Measurements from ENCODE around the gene VOPP1. TPM values are rescaled to one million over a fixed set of nuclear protein-coding genes. Genes with fewer than 3 reads are reported as not detected.
"Not testable (repeated sequence)": the region's sequence is repeated elsewhere in the genome, so short reads cannot be mapped to it uniquely, and the experiment has no call there.

The VOPP1 gene
- total and polyA plus RNA-seq, 9 of the 15 experiments (the other 6 are each of a cell fraction or from before 2014, with no cell fraction given) = 8.2 to 45.8 (median 31.2) TPM

GRCh38 chr7:55510621-55511020 lies 61.7 kb downstream of the VOPP1 start (continued):
- TF ChIP-seq ZBTB43 (CRISPR knock-in tag; IDR thresholded peaks at IDR 0.05) = no peak
- TF ChIP-seq GABPB2 (CRISPR knock-in tag; conservative IDR thresholded peaks at IDR 0.05) = no peak

- H3K27me3 ChIP-seq (ENCODE audit: control insufficient read depth in 2 of 2, insufficient read depth in 2 of 2, low read length in 2 of 2); ATAC-seq; H2AFZ ChIP-seq (ENCODE audit: low read depth, low read length); DNase-seq (ENCODE audit: extremely low read depth in 1 of 4, low spot score in 3 of 4); BruUV-seq (replicated peaks); H3K79me2 ChIP-seq (ENCODE audit: control insufficient read depth, insufficient read depth, low read length); POLR2A ChIA-PET; H4K20me1 ChIP-seq (replicated peaks; ENCODE audit: control insufficient read depth, insufficient read depth, low read length); H3K4me1 ChIP-seq (replicated peaks in 1 of 2; ENCODE audit: control insufficient read depth in 2 of 2, insufficient read depth in 2 of 2, low read length in 2 of 2); H3K4me3 ChIP-seq; in situ Hi-C loops (cut with MboI); FAIRE-seq; H3K4me2 ChIP-seq (ENCODE audit: insufficient read depth, low read length); H3K9me3 ChIP-seq (replicated peaks; ENCODE audit: control insufficient read depth, insufficient read depth, low read depth, low read length); CTCF ChIA-PET (ENCODE audit: low intra/inter-chr PET ratio); H3K27ac ChIP-seq (ENCODE audit: extremely low read depth, low read depth, low read length); H3K36me3 ChIP-seq (ENCODE audit: control insufficient read depth, insufficient read depth, low read length); H3K9me1 ChIP-seq (ENCODE audit: control insufficient read depth, insufficient read depth, low read length); H3K9ac ChIP-seq (ENCODE audit: insufficient read depth in 1 of 2, low read depth in 2 of 2, low read length in 2 of 2); intact Hi-C loops (cut with micrococcal nuclease): not testable (repeated sequence)
- WGBS (ENCODE audit: insufficient coverage, low coverage, missing lambda C conversion rate) = 53% methylated on average over 1 of the region's 1 CpG
Observed at GRCh38 chr7:55510206-55510605, 62.1 kb downstream of the VOPP1 start.

- no peaks in the 10 kb centered on the region for H3K9me1 ChIP-seq (ENCODE audit: control insufficient read depth, insufficient read depth, low read length)
- no peak overlapping the region for H3K27ac ChIP-seq (ENCODE audit: extremely low read depth, low read depth, low read length)
- no peaks in the 10 kb centered on the region for H3K79me2 ChIP-seq (ENCODE audit: control insufficient read depth, insufficient read depth, low read length)
- ATAC-seq (no peak), DNase-seq (ENCODE audit: extremely low read depth in 1 of 4, low spot score in 3 of 4) (no peak), FAIRE-seq (no peak)
- H3K4me3 ChIP-seq = no peak overlapping the region
- ChIA-PET POLR2A (interaction anchor here (0.8 to 0.9 kb wide), 2 partner anchors 30 to 143 kb away, joined by 3 to 4 read pairs; no protein-coding TSS in a partner anchor), CTCF (ENCODE audit: low intra/inter-chr PET ratio) (no interaction called here)
- no peak overlapping the region for H3K4me2 ChIP-seq (ENCODE audit: insufficient read depth, low read length)
- BruUV-seq (replicated peaks) = no TSS peak
- H3K27me3 ChIP-seq (ENCODE audit: control insufficient read depth in 2 of 2, insufficient read depth in 2 of 2, low read length in 2 of 2) = no peaks in the 10 kb centered on the region
- H2AFZ ChIP-seq (ENCODE audit: low read depth, low read length) = no peak overlapping the region
- no peaks in the 10 kb centered on the region for H4K20me1 ChIP-seq (replicated peaks; ENCODE audit: control insufficient read depth, insufficient read depth, low read length)
- TF ChIP-seq ZNF212 (CRISPR knock-in tag; IDR thresholded peaks at IDR 0.05) = no peak
- intact Hi-C loops (cut with micrococcal nuclease) = no loop called here
- in situ Hi-C loops (cut with MboI) = no loop called here
- H3K36me3 ChIP-seq (ENCODE audit: control insufficient read depth, insufficient read depth, low read length) = 0 out of 3 replicates have a peak, but pooled peaks cover 2% of the 10 kb centered on the region
- no peak overlapping the region for H3K9ac ChIP-seq (ENCODE audit: insufficient read depth in 1 of 2, low read depth in 2 of 2, low read length in 2 of 2)
- no peaks in the 10 kb centered on the region for H3K9me3 ChIP-seq (replicated peaks; ENCODE audit: control insufficient read depth, insufficient read depth, low read depth, low read length)
- H3K4me1 ChIP-seq (replicated peaks in 1 of 2; ENCODE audit: control insufficient read depth in 2 of 2, insufficient read depth in 2 of 2, low read length in 2 of 2) = no peaks in the 10 kb centered on the region; a peak in 1 of 5 replicates
- 30% methylated on average over 1 of the region's 1 CpG for WGBS (ENCODE audit: insufficient coverage, low coverage, missing lambda C conversion rate)
Observed at GRCh38 chr7:55509322-55509721, 63.0 kb downstream of the VOPP1 start.
